AG04449 (cell line): ENCODE results near the gene STAU1.
"Not testable (repeated sequence)": the region's sequence is repeated elsewhere in the genome, so short reads cannot be mapped to it uniquely, and the experiment has no call there.

ENCODE experiments used
- CTCF ChIA-PET: fragments of 350-600 bp; formaldehyde crosslinking; extraction: SDS; loops from one replicate; lab custom pipeline; 2021; ENCODE audit warnings: antibody characterized with exemption; lab: Yijun Ruan, JAX
- POLR2A ChIA-PET: fragments of 400-600, 350-600 bp; formaldehyde crosslinking; extraction: SDS; loops from one replicate; lab custom pipeline; 2020; ENCODE audit warnings: antibody characterized with exemption, inconsistent platforms; lab: Yijun Ruan, JAX
- DNase-seq: peaks from one replicate; pipeline ENCODE4 v3.0.0-alpha.2; 2010; ENCODE audit warnings: low read depth, low spot score
- H3K4me3 ChIP-seq: 2 replicates; pipeline ENCODE4 v1.5.1; 2011; ENCODE audit warnings: low read depth, mild to moderate bottlenecking, control low read depth, low read length
- TF ChIP-seq, protein P1 (sequence below): IDR thresholded peaks from one replicate; pipeline ENCODE4 v1.5.1; 2011; ENCODE audit warnings: mild to moderate bottlenecking, moderate library complexity, low read length, control low read depth, inconsistent platforms; ENCODE audit not compliant: insufficient read depth; ENCODE audit errors: missing control alignments

Gene STAU1

GRCh38 chr20:49169547-49169946 lies 18.6 kb downstream of the STAU1 start:
- TF ChIP-seq, protein P1, sequence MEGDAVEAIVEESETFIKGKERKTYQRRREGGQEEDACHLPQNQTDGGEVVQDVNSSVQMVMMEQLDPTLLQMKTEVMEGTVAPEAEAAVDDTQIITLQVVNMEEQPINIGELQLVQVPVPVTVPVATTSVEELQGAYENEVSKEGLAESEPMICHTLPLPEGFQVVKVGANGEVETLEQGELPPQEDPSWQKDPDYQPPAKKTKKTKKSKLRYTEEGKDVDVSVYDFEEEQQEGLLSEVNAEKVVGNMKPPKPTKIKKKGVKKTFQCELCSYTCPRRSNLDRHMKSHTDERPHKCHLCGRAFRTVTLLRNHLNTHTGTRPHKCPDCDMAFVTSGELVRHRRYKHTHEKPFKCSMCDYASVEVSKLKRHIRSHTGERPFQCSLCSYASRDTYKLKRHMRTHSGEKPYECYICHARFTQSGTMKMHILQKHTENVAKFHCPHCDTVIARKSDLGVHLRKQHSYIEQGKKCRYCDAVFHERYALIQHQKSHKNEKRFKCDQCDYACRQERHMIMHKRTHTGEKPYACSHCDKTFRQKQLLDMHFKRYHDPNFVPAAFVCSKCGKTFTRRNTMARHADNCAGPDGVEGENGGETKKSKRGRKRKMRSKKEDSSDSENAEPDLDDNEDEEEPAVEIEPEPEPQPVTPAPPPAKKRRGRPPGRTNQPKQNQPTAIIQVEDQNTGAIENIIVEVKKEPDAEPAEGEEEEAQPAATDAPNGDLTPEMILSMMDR: no peak
- ChIA-PET POLR2A (no interaction called here), CTCF (no interaction called here)
- no peak for DNase-seq
- H3K4me3 ChIP-seq: no peak overlapping the region

DNA sequence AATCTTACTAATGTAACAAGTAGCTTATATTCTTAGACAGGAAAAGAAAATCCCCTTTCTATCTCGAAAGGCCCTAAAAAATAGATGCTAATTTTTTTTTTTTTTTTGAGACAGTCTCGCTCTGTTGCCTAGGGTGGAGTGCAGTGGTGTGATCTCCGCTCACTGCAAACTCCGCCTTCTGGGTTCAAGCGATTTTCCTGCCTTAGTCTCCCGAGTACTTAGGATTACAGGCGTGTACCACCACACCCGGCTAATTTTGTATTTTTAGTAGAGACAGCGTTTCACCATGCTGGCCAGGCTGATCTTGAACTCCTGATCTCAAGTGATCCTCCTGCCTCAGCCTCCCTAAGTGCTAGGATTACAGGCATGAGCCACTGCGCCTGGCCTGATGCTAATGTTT lies 19.3 kb downstream of the STAU1 start:
- DNase-seq, H3K4me3 ChIP-seq: not testable (repeated sequence)
- CTCF ChIA-PET: interaction anchor here (0.6 kb wide), 1 partner anchor 734 kb away, joined by 3 read pairs; no protein-coding TSS in a partner anchor
- POLR2A ChIA-PET: interaction anchor here (0.6 kb wide), 1 partner anchor 111 kb away, joined by 3 read pairs; no protein-coding TSS in a partner anchor

GRCh38 chr20:49167811-49168507 lies 20.2 kb downstream of the STAU1 start:
- DNase-seq: no peak
- TF ChIP-seq, protein P1: no peak
- H3K4me3 ChIP-seq: no peak overlapping the region
- CTCF ChIA-PET: interaction anchor here (0.6 to 2.6 kb wide), 2 partner anchors 49 to 735 kb away, joined by 3 to 17 read pairs; no protein-coding TSS in a partner anchor
- POLR2A ChIA-PET: interaction anchor here (0.6 to 0.7 kb wide), 2 partner anchors 51 to 112 kb away, joined by 3 to 4 read pairs; partner anchors contain the start of gene DDX27

DNA sequence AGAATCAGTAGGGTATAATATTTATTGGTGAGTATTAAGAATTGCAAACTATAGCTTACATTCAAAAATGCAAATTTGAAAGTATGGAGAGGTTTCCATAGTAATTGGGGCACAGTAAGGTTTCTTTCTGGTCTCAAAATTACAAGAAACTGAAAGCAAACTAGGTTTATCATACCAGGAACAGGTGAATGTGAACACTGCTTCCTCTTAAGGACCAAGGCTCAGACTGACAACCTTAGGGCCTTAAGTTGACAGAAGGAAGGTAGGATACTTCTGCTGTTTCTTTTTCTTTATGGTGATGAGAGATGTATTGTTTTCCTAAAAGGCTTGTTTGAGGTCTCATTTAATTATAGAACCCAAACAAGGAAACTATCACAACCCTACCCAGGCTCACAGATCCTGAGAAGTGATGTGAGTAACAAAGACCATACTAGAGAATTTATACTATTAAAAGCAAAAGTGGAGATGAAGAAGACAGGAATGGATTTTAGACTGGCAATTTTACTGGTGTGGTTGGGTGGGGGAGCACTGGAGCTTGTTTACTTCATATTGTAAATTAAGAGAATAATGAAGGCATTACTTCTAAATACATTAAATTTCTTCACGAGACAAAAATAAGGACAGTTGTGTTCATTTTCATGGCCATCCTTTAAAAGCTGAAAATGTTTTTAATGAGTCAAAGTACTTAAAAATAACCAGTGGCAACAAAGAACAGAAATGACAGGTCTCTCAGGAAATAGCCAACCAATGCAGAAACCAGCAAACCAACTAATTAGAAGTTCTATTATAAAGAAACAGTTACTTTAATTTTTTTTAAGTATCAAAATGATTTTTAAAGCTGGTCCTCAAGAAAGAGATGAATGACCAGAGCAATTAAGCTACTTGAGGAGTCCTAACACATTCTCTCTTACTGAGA lies 21.3 kb downstream of the STAU1 start:
- H3K4me3 ChIP-seq: no peak overlapping the region
- ChIA-PET CTCF (interaction anchor here (1.1 to 2.6 kb wide), 3 partner anchors 32 to 50 kb away, joined by 3 to 17 read pairs (median 4); no protein-coding TSS in a partner anchor), POLR2A (no interaction called here)
- no peak for DNase-seq
- TF ChIP-seq, protein P1: no peak

GRCh38 chr20:49165611-49166010 lies 22.5 kb downstream of the STAU1 start:
- DNase-seq: no peak
- TF ChIP-seq, protein P1: no peak
- ChIA-PET CTCF (interaction anchor here (1.1 to 2.2 kb wide), 4 partner anchors 15 to 51 kb away, joined by 3 to 10 read pairs (median 4); no protein-coding TSS in a partner anchor), POLR2A (no interaction called here)
- H3K4me3 ChIP-seq: no peak overlapping the region

DNA sequence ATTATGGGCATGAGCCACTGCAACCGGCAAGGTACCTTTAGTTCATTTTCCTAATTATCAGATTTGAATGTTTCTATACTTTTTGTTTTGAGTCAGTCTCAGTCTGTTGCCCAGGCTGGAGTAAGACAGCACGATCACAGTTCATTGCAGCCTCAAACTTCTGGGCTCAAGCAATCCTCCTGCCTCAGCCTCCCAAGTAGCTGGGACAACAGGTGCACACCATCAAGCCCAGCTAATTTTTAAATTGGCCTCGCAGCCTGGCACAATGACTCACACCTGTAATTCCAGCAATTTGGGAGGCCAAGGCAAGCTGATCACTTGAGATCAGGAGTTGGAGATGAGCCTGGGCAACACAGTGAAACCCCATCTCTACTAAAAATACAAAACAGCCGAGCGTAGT lies 24.4 kb downstream of the STAU1 start:
- ChIA-PET POLR2A (no interaction called here), CTCF (interaction anchor here (2.2 kb wide), 1 partner anchor 53 kb away, joined by 10 read pairs; no protein-coding TSS in a partner anchor)
- no peak overlapping the region for H3K4me3 ChIP-seq
- TF ChIP-seq, protein P1: no peak
- no peak for DNase-seq
